SKM-1 (cell line): ENCODE results near the gene SLC16A1.
"Not testable (repeated sequence)": the region's sequence is repeated elsewhere in the genome, so short reads cannot be mapped to it uniquely, and the experiment has no call there.

Source experiments
- DNase-seq: peaks from one replicate; lab custom pipeline; 2025; ENCODE audit not compliant: unreplicated experiment; lab: John Stamatoyannopoulos, UW

SLC16A1 gene

DNA sequence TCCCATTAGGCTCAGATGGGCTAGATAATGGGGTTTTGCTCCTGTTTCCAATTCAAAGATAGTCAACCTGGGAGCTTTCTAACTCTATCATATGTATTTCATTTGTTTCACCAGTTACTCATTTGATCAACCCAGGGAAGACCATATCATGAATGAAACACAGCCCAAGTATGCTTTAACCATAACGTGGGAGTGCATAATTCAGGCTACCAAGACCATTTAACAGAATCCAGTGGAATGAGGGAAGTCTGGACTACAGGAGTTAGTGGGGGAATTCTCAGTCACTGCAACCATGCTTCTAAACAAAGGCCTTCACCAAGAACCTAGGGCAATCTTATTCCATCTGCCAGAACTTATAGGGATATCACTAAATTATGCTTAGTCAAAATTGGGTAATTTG lies 15.0 kb upstream of the SLC16A1 start:
- DNase-seq: no peak

GRCh38 chr1:112964347-112964746 lies 8.4 kb upstream of the SLC16A1 start:
- no peak for DNase-seq

GRCh38 chr1:112961072-112961471 lies 5.1 kb upstream of the SLC16A1 start:
- no peak for DNase-seq

DNA sequence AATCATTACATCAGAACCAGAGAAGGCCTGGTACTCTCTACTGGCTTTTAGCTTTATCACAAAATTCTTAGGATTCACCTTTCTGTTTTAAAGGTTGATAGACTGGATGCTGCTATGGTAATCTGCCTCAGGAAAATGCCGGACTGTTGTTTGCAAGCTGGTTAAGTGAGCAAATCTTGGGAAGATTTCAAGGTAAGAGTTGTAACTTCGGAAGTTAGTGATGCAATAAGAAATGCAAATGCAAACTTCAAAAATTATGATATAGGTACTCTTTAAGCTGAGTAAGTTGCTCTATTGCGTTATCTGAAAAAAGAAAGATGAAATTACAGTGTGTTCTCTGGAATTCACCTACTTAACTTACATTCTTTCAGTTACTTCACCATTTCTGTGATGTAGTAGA lies 4.4 kb upstream of the SLC16A1 start:
- DNase-seq: no peak

- not testable (repeated sequence) for DNase-seq
These were observed 2.2 kb upstream of the SLC16A1 start for GRCh38 chr1:112958236-112958635.

DNA sequence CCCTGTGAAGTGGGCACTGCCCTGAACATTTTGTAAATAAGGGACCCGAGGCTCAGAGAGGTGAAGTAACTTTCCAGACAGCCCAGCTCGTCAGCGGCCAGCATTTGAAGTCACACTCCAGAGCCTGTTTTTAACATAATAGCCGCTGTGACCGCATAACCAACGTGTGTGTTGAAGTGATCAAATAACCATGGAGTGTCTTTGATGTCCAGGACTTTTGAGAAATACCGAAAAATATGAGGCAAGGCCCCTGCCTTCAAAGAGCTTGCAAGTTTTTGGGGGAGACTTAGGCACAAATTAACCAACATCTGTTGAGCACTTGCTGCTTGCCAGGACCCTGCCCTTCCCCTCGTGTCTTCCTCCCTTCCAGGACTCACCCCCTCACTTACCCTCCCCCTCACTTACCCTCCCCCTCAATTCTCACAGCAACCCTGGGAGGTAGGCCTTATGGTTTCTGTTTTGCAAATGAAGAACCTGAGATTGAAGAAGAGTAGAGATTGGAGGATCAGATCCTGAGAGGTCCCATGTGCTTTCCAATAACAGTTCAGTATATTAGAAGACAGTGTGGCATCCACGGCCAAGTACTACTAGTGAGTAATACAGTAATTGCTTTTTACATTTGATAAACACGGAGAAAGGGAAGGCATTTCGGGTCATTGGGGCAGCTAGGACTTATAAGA lies 1.3 kb upstream of the SLC16A1 start:
- DNase-seq: no peak

- DNase-seq: no peak
These were observed 642 bp upstream of the SLC16A1 start for GRCh38 chr1:112956544-112957132.

DNA sequence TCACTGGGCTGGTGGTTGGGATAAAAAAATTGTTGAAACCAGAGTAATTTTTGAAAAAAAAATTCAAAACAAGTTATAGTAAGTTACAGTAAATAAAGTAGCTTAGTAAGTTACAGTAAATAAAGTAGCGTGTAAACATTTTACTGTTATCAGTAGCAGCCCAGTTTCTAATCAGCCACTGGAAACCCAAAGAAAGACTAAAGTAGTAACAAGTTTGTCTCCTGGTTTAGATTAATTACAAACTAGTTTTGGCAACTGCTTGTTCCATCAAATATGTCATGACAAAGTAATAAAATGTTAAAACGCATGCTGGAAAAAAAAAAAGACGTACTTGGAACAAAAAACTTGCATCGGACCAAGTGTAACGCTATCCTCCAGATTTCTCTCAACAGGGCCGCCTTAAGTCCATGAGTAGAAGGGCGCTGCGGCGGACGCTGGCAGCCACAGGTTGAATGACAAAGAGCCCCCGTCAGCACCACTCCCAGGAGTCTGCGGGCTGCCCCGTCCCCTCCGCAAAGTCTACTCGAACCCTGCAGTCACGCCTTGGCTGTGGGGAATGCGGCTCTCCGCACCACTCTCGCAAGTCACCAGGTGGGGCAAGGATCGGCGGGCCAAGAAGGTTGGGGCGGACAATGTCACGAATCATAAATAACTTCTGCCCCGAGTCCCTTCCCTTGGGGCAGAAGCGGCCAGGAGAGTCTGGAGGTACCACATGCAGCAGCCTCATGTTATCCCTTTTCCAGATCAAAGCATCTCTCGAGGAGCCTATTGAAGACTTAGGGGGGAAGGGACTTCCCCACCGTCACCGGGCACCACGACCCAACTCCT lies 837 bp downstream of the SLC16A1 start:
- DNase-seq: peak; percentile 49

DNA sequence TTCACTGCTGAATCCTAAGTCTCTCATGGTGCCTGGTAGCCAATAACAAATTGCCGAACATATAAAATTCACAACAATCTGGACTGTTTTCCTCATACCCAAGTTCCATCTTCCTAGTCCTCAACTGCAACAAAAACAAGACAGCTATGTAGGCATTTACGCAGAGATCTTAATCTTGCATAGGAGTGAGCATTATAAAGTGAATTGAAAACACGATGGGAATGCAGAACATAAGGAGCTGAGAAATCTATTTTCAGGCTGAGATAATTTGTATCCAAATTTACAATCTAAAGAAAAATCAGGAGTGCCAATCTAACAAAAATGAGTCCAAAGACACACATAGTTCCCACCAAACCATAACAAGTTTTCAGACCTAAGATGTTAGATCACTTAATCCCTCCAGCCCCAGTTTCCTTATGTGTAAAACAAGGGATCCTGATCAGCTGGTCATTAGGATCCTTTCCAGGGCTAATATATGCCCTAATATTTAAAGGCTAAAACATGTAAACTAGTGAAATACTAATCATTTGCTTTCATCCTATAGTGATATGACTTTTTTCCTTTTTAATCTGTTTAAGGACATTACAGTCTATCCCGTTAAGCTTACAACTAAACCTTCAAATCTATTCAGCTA lies 1.9 kb downstream of the SLC16A1 start:
- no peak for DNase-seq

DNA sequence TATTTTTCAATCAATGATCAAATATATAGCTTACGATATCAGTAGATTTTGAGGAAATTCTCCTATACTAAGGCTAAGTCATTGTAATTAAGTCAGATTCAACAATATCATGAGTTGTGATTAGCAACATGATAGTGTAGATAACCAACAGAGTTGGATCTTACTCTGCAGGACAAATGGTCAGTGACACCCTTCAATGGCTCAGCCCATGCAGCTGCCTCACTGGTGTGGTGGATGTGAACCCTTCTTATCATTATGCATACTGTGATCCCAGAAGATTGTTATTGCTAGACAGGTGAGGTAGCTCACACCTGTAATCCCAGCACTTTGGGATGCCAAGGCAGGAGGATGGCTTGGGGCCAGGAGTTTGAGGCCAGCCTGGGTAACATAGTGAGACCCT lies 5.6 kb downstream of the SLC16A1 start:
- no peak for DNase-seq

- DNase-seq: no peak
These were observed 9.3 kb downstream of the SLC16A1 start for GRCh38 chr1:112946683-112947082.

GRCh38 chr1:112939810-112940209 lies 16.2 kb downstream of the SLC16A1 start:
- DNase-seq: no peak

GRCh38 chr1:112938210-112938609 lies 17.8 kb downstream of the SLC16A1 start:
- no peak for DNase-seq

DNA sequence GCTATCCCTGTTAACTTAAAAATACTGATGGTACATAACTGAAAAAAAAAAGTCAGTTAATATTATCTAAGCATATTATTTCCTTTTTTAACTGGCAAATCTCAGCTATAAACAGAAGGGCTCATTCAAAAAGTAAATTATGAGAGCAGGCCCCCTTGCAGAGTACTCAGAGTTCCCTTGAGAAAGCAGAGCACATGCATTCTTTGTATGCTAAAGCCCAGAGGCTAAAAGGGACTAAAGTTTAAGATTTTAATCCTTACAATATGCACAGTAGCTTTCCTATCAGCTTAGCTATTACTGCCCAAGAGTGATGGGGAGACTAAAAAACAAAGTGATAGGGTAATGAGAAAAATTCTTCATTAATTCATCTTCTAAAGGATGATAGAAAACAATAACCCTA lies 18.5 kb downstream of the SLC16A1 start:
- DNase-seq: no peak

- no peak for DNase-seq
These were observed 18.9 kb downstream of the SLC16A1 start for GRCh38 chr1:112937070-112937469.

GRCh38 chr1:112935461-112936111 lies 20.4 kb downstream of the SLC16A1 start:
- DNase-seq: peak; percentile 34

GRCh38 chr1:112934577-112934976 lies 21.4 kb downstream of the SLC16A1 start:
- DNase-seq: no peak

GRCh38 chr1:112933820-112934571 lies 22.0 kb downstream of the SLC16A1 start:
- DNase-seq: no peak

DNA sequence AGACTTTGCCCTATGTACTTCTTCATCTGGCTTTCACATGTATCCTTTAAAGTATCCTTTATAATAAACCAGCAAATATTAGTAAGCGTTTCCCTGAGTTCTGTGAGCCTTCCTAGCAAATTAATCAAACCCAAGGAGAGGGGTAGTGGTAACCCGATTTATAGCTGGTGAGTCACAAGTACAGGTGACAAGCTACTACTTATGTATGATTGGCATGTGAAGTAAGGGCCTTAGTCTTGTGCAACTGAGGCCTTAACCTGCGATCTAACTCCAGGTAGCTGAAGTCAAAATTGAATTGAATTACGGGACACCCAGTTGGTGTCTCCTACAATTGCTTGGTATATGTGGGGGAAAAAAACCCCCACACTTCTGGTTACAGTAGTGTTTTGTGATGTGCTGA lies 26.0 kb downstream of the SLC16A1 start:
- DNase-seq: no peak

DNA sequence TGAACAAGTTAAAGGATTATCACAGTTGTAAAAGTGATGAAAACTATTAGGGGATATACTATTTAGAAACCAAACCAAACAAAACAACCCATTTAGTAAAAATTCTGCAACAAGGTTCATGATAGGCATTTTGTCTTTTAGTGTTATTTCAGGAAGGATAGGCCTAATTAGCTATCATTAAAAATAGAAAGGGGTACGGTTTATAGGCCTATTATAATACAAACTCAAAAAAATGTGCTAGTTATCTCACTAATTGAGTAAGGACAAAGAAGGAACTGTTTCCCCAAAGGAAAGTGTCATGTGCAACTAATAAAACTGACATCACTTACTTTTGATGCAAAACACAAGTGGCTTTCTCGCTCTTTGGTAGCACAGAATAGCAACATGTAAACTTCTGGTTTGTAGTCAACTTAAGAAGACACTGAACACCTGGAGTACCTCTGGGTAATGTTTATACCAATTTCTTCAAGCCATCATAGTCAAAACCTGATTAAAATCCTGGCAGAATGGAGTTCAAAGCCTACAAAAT lies 28.5 kb downstream of the SLC16A1 start:
- no peak for DNase-seq
